HG02884 (cell line): ENCODE measurements around the gene HCN1.
A peak's percentile ranks its signal among the peaks of the same experiment; 100 is the strongest.

Source experiments
- ATAC-seq: cut with Tn5 transposase; IDR thresholded peaks from one replicate; pipeline ENCODE4 v1.9.1; 2021; ENCODE audit warnings: mild to moderate bottlenecking, moderate library complexity; ENCODE audit not compliant: unreplicated experiment

HCN1 gene

DNA sequence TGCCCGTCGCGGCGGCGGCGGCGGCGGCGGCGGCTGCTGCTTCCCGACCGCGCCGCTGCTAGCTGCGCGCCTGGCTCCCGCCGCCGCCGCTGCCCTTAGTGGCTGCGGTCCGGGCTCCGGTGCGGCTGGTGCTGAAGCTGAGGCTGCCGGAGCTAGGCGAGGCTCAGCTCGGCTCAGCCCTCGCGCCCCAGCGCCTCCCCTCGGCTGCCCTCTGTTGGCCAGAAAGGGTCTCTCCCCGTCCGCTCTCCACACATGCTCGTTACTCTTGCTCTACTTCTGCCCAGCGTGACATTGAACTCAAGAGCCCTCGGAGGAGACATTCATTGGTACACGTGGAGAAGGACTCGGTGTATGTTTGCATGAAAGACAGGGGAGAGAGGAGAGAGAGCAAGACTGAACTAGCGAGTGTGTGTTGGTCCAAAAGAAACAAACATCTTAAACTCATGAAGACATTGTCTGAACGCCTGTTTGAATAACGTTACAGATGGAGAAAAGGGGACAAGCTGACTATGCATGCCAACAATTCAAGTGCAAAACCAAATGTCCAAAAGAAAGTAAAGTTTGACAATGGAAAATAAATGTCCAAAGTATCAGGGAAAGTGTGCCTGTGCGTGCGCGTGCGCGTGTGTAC lies at the start of gene HCN1:
HCN1 (minus strand) TSS at position 175 of the 631 bp plus-strand sequence.
- peak; percentile 87 for ATAC-seq

DNA sequence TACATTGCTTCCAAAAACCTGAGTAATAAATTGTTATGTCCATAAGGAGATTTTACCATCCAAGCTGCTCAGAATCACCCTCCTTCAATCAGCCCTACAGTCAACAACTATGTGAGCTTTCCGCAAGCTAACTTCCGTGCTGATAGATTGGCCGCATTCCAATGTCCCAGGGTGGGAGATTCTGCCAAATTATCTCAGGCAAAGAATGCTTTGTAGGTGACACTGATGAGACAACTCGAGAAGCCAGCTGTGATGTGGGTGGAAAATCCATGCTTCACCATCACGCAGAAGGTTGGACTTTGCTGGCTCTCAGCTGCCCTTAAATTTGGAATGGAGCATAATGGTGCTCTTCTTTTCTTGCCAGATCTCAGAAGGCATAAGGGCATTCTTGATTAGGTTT lies 44.9 kb upstream of the HCN1 start:
- no peak for ATAC-seq

DNA sequence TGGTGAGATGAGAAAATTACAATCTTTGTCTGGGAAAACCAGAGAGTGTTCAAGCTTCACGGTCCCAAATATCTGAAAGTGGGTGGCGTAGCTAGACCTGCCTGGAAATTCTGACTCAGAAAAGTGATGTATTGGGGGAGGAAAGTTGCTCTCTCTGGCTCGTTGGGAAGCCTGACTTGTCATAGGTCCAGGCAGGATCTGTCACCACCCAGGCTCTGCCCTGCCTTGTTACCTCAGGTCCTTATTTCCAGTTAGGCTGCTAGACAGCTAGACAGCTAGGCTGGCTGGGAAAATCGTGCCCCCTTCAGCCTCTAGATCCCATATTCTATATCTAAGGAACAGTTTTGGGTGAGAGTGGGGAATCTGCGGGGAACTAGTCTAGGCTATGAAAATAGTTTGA lies 41.0 kb upstream of the HCN1 start:
- no peak for ATAC-seq

DNA sequence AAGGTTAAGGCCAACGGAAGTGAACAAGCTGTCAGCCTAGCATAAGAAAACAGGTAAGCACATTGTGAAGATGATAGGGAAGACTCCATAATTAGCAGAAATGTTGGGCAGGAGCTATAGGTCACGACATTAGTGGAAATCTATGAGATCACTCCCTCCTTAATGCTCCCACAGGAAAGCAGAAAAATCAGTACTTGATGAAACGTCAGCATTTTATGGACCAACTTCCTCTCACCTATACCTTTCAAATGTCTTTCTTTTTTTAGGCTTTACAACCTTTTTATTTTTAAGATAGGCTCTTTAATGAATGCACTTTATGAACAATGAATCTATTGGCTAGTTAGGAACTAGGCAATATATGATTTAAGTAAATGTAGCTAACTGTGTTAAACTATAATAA lies 29.4 kb upstream of the HCN1 start:
- no peak for ATAC-seq

DNA sequence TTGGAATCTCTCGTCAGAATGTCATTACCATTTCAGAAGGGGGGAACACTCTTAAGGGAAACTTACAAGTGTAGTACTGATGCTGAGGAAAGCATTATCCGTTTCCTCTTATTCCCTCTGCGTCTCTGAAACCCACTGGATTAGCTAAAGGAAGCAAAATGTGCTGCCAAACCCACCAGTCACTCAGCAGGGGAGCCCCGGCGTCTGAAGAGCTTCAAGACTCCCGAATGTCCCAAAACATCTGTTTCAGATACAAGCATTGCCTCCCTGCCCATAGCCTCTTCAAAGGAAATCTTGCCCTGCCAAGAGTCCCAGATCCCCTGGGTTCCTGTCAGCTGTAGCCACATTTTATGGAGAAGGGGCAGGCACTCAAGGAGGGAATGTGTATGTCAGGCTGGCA lies 1.0 kb upstream of the HCN1 start:
- ATAC-seq, result no peak

DNA sequence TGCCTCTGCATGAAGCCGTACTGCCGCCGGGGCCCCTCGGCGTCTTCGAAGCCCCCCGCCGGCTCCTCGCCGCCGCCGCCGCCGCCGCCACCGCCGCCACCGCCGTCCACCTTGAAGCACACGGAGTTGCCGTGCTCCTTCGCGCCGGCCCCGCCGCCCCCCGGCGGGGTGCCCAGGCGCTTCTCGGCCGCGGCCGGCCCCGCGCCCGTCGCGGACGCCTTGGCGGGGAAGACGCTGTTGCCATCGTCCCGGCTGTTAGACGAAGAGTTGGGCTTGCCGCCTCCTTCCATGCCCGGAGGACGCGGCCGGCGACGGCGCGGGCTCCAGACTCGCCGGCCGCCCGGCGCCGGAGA lies 400 bp downstream of the HCN1 start:
- ATAC-seq, result no peak

DNA sequence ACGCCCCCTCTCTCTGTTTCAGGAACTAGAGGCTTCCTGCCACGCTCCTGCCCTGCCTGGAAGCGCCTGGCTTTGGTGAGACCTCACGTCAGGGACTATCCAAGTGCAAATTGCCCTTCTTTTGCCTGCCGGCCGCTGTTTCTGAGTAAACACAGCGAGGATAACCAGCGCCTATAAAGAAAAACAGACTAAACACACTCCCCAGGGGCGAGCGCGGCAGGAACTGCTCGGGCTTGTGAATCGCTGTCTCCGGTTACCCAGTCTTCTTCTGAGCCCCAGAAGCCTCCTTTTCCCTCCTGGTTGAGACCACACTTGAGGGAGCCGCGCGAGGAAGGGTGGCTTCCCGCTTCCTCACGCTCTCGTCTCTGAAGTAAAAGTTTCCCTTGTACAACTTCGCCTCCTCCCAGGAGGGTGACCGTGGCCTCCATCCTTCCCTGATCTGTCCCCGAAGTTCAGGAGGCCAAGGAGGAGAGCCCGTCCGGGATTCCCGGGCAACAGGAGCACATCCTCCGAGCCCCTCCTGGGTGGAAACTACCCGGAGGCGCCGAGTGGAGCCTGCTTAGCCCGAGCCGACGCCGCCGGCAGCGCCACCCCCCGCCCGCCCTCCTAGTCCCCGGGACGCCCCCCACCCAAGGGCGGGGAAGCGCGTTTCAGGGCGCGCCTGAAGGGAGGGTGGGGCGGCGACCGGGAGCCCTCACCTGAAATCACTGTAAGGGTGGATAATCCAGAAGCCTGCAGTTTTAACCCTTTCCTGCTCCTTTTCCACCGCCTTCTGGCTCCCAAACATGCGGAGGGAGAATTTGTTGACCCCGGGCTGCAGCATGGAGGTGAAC lies 993 bp downstream of the HCN1 start:
- ATAC-seq, result no peak

DNA sequence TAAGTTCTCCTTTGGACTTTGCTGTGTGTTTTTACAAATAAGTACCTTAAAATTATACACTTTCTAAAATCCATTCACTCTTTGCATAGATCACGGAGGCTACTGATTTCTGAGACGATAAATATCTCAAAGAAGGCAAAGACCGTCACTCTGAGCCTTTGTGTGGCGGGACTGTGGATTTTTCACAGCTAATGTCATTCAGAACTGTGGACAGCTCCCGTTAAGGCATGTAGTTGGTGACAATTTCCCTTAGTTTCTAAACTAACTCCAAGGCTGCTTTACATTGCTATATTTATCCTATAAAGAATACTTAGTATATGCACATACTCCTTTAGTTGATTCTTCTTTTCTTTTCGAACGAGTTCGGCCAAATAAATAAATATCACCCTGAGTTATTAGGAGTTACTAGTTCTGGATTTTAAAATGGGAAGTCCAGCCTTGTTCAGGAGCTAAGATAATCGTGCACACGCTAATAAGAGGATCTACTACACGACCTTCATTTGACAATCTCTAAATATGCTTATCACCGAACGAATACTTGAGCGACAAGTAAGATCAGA lies 1.8 kb downstream of the HCN1 start:
- ATAC-seq, result no peak

DNA sequence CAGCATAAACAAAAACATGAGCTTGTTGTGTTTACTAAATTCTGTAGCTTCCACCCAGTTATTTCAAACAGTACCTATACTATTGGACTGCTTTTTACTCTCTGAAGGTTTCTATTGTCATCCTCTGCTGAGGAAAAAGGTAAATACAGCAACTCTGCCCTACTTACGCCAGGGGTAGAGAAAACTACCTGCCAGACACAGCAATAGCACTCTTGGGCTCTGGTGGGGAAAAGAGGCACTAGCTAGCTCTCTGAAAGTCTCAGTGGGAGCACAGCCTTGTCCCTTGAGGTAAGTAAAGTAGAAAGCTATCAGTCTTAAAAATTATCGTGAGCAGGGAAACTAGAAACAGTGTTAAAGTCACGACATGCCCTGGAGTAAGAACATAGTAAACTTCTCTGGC lies 3.7 kb downstream of the HCN1 start:
- no peak for ATAC-seq

DNA sequence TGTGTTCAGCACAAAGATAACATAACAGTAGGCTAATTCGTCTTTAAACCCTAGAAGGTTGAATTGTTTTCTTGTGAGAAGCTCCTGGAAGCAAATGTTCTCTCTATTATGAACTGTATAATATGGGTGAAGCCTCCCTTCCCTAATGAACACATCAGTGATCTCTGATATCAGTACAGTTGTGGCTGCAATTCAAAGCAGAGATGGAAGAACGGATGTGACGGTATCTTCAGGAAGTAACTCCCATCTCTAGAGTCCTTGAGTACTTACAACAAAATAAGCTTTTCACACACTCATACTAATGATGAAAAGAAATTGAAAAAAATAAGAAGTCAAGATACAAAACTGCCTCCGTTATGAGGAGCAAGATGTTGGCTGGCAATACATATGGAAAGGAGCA lies 4.5 kb downstream of the HCN1 start:
- no peak for ATAC-seq

DNA sequence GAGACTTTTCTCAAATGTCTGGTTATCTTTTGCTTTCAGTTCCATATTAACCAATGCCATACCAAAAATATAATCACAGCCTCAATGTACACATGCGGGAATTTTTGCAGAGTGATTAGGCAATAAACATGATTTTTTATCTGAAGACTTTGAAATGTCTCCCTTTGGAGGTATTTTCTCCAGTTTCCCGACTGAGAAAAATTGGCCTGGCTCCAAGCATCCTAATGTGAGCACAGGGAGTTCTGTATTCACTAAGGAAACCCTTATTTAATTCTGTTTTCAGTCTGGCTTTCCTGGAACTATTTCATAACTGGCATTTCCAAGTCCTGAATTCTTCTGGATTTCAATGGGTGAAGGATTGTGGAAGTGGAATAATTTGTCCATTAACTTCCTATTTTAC lies 8.5 kb downstream of the HCN1 start:
- no peak for ATAC-seq

DNA sequence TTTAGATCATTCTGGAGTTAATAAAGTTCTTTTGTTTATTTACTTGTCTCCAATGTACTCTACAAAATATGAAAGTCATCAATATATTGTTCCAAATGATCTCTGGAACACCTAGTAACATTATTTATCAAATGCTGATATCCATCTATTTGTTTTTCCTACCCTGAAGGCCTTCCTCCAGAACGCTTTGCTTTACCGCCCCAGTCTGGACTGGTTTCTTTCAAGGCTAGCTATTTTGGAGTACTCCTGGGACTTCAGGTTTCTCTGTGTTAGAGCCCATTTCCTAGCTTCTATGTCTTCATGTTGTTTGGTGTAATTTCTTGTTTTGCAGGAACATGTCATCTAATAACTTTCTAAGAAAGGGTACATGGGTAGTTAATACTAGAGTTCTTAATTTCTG lies 9.6 kb downstream of the HCN1 start:
- no peak for ATAC-seq

DNA sequence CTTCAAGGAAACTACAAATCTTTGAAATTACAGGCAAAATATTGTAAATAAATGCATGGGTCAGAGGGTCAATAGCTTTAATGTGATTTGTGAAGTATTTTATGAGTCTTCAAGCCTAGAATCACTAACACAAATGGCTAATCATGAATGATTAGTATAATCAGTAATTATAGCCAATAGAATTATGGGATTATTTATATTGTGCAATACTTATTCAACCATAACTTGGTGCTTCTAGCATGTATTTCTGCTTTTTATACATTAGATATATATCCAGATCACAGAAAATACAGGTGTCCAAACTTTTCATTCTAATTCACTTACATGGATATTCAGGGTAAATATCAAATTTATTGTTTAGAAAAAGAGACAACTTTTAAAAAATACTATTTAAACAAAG lies 12.1 kb downstream of the HCN1 start:
- ATAC-seq, result no peak

DNA sequence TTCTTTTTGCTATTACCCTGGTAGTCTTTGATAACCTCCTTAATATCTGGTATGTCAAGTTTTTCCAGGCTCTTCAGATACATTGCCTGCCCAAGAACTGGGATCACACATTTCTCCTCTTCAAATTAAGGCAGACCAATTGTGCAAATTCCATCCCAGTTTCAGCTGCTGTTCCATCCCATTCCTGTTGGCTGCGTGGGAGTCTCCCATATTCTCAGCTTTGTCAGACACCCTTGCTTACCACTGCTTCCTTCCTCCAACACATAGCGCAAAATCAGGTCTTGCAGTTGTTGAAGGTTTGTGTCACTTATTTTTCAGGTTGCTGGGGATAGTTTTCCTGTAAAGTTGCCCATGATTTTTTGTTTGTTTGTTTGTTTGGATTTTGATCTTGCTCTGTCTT lies 15.2 kb downstream of the HCN1 start:
- ATAC-seq, result no peak

DNA sequence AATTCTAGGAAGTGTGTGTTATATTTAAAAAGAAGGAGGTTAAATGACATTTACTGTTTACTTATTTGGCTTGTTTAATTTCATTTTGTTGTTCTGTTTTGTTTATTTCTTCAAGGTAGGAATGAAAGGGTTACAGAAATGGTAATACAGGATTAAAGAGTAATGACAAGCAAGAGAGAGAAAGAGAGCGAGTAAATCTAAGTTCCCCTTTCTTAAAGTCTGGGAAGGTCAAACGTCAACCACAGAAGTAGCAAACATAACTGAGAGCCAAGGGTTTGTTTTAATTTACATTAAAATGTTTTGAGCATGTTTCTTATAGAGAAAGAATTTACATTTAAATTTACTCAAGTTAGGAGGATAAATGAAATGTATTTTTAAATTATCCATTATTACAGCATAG lies 18.7 kb downstream of the HCN1 start:
- no peak for ATAC-seq

DNA sequence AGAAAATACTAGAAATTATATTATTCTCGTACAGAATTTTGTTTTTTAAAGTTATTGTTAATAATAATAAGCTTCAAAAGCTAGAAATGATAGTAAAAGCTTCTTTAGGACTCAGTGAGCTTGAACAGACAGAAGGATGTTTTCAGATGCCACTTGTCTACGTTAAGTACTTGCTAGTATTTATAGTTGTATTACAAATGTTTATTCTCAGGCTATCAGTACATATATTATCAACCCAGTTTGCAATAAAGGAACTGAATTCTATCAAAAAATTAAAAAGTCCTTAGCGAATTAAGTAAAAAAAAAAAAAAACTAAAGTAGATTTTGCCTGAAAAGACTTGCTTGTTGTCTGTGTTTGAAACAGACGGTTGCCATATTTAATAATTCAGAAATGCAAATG lies 23.9 kb downstream of the HCN1 start:
- no peak for ATAC-seq

DNA sequence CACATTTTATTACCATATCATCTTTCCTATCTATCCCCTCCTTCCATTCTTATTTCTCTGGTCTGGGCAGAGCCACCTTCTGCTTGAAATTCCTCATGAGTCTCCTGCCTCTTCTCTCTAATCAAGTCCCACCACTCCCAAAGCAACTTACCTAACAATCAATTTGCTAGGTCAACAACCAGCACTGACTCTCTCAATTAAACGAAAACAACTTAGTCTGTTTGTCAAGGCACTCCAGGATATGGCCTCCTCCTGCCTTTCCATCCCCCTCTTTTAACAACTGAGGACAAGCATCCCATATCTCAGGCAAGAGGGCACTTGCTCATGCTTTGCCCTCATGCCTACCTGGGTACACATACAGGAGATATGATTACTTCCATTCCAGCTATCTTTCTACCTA lies 47.4 kb downstream of the HCN1 start:
- no peak for ATAC-seq

DNA sequence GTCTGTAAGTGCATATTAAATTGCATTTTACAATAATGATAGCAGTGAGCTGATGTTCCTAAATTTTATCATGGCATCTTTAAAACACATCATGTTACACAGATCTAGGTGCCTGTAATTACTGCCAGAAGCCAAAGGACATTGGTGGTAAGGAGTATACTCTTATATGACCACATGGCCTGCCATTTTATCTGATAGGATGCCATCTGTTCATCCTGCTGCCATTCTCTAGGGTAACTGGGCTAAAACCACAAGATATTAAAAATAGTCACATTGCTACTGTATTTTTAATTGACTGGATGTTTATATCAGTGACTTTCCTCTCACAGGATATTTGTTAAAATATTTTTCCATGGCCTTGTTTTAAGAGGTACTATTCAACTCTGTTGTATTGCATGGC lies 53.1 kb downstream of the HCN1 start:
- ATAC-seq, result no peak

DNA sequence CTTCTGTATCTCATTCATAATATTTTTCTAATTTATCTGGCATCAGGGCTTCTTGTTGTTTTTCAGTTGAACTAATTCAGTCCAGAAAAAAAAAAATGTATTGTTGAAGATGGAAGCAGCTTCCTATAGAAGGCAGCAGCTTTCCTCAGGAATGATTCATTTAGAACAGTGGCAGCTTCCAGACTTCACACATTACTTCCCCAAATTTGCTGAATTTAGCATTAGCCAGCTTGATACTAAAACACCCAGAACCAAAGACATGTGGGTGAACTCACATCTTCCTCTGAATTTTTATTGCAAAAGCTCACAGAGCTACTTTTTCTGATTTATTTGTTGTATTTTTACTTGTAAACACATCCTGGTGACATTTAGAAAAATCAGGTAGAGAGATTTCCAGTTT lies 53.8 kb downstream of the HCN1 start:
- no peak for ATAC-seq

DNA sequence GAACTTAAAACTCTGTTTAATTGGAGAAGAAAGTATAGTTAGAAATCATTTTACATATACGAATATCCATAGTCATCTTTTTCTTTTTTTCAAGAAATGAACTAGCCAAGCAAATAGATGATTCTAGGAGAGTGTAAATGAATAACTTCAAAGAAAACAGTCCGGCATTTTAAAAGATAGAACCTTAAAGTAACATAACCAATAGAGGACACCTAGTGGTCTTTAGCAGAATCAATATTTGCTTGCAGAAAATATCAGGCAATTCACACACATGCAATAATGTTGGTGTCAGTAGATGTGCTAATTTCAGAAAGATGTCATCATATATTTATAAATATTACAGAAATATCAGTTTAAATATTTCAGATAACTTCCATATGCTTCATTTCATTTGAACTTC lies 57.1 kb downstream of the HCN1 start:
- no peak for ATAC-seq

DNA sequence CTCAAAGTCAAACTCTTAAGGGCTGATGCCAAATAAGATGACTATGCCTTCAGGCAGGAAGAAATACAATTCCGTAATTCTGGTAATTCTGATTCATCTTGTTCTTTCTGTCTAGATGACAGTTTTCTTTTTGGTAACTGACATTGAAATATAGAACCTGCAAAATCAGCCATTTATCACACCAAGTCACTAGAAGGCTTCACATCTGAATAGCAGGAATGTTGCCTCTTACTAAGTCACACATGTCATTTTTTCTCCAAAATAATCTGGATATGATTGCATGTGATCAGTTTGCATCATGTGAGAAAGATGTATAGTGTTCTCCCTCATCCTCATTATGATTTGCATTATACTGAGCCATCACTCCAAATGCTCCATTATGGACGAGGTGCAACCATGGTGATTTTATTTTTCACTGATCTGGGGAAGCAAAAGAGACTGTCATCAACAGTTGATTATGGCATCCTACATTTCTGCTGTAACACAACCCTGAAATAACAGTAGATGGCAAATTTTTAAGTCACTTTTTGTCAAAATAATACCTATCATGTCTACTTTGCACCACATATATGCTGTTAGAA lies 69.0 kb downstream of the HCN1 start:
- no peak for ATAC-seq

DNA sequence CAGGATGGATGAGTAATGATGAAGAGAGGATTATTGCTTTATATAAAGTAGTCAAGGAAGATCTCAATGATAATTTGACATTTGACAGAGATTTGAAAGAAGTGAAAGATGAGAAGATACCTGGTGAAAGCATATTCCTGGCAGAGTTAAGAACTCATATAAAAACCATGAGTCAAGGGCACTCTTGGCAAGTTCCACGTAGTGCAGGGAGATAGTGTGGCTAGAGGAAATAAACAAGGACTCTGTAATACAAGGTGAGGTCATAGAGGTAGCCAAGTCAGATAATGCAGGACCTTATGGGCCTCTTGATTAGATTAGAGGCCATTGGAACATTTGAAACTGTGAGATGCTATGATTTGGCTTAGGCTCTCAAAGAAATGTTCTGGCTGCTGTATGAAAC lies 72.3 kb downstream of the HCN1 start:
- no peak for ATAC-seq
